ENCODE data around the gene ZNF496. TPM values are rescaled to one million over a fixed set of nuclear protein-coding genes. Genes with fewer than 3 reads are reported as not detected.
"Not testable (repeated sequence)": the region's sequence is repeated elsewhere in the genome, so short reads cannot be mapped to it uniquely, and the experiment has no call there.

The ZNF496 gene
- polyA plus RNA-seq, 10 donors = 22.7 to 30.9 (median 27.4) TPM

DNA sequence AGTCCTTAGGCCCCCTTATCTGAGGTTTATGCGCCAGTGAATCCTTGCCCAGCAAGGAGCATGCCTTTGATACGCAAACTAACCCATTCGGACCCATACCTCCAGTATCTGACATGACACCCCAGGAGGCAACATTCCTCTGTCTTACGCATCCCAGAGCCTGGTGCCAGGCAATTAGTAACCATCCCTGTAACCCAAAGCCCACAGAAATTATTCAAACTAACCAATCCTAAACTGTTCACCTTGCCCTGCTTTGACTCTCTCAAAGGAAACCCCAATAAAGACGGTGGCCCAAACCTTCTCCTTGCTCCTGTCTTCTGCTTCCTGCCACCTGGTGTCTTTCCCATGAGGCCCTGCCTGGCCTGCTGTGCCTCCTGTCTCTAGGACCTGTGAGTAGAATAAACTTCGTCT, 36.4 kb downstream of the ZNF496 start:
- no peak for DNase-seq

DNA sequence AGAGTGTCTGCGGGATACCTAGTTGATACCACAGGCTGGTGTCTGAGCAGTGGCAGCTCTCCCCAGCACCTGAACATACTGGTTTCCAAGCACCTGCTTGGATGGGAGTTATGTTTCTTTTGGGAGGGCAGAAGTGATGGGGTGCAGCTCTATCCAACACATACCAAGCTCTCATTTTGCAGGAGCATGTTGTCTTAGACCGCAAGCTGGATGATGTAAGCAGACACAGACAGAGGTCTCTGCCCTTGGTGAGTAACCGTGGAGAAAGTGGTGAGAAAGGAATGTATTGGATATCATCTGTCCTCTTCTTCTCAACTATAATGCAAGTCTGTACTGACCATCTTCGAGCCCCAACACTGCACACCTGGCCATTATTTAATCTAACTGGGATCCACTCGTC, 37.4 kb downstream of the ZNF496 start:
- DNase-seq = no peak

DNA sequence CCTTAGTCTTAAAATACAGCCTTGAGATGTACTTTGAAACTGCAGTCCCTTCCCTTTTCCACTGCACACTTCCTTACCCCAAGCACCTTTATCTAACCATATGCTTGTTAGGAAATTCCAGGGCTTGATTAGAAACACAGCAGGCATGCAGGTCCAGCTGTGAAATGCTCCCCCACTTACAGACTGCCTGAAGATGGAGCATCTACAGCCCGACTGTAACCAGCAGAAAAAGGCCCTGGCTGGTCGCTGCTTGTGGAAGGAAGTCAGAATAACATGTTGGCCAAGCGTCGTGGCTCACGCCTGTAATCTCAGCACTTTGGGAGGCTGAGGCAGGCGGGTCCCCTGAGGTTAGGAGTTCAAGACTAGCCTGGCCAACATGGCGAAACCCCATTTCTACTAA, 38.6 kb downstream of the ZNF496 start:
- DNase-seq = no peak

DNA sequence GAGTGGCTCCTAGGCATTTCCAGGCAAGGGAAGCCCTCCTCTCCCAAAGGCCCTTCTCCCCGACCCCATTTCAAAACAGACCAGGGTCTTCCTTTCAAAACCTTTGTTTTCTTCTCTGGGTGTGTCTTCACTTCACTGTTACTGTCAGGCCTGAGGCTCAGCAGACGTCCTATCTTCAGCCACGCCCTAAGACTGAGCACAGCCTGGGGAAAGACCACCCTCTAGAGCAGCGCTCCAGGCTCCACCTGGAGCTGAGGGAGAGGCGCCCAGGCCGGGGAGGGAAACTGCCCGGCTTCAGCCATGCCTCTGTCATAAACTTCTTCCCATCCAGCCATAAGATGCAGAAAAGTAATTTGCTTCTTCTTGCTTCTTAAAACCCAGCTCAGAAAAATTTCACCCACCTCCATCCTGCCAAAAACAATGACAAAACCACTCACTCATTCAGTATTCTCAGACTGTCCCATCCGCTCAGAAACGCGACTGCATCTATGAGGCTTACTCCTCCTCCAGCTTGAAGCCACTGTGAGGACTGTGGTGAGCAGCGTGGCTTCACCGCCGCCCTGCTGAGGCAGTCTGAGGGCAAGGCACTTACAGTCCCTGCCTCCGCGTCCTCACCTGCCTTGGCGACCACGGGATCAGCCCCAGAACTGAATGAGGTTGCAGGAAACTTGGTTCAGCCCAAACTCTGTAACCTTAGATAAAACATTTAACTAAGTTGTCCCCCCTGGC, 39.7 kb downstream of the ZNF496 start:
- DNase-seq = no peak

DNA sequence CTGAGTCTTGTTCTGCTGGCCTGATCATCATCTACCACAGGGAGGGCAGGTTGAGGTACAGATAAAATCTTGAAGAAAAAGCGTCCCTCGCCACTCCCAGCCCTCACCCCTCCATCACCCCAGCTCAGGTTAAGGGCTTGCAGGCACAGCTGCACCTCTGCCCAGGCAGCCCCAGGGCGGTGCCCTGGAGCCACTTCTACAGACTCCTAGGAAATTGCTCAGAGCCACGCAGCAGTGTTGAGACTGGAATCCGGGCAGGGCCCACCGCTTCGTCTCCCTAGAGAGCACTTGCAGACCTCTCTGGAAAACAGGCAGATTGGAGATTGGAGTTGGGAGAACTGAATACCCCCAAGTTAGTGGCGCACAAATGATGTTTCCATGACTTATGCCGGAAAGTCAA, 40.5 kb downstream of the ZNF496 start:
- DNase-seq = no peak

GRCh38 chr1:247290576-247290975, 41.1 kb downstream of the ZNF496 start:
- DNase-seq = no peak

DNA sequence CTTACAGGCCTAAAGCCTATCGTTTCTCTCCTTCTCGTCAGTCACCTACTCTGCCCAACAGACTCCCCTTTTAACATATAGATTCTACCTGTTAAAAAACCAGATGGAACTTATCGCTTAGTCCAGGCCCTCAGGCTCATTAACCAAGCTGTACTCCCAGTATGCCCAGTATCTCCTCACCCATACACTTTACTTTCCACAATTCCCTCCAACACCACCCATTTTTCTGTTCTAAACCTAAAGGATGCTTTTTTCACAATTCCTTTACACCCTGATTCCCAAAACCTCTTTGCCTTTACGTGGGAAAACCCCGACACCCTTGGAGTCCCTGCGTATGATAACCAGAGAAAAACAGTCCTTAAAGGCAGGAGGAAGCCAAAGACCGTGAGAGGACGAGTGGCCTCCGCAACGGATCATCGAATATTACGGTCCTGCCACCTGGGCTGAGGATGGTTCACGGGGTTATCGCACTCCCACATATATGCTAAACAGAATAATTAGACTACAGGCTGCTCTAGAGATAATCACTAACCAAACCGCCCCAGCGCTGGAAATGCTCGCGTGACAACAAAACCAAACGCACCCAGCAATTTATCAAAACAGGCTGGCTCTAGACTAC, 42.3 kb downstream of the ZNF496 start:
- not testable (repeated sequence) for DNase-seq

DNA sequence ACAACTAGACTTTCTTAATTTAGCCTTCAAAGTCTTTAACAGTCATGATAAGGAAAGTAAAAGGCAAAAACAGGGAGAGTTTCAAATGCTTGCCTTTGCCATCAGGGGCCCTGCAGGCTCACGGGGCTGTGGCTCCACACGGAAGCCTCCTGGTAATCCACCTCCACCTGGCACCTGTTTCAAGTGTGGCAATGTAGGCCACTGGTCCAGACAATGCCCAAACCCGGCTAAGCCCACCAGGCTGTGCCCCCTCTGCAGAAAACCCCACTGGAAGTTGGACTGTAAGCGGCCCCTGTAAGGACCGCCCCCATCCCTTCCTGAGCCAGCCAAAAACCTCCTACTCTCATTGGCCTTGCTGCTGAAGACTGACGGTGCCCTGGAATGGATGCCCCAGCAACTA, 43.3 kb downstream of the ZNF496 start:
- DNase-seq = no peak

- no peak for DNase-seq
Observed at GRCh38 chr1:247287460-247287859, 44.2 kb downstream of the ZNF496 start.

DNA sequence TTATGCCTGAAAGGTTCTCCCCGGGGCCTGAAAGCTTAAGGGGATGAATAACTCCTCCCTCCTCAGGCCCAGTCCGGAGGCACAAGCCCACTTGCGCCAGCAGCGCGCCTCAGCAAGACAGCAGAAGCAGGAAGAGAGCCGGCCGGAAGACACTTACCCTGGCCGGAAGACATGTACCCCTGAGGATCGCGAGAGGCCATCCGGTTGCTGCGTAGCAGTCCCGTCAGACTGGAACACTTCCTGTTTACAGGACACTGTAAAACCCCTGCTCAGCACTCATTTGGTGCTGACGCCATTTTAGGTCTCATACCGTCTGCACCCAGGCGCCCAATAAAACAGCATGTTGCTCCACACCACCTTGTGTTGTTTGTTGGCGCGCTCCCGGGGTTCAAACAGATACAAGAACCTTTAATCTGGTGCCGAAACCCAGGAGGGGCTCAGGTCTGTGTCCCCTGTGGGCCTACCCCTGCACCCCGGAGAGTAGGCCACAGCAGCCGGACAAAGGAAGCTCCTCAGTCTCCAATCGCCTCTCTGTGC, 45.5 kb downstream of the ZNF496 start:
- no peak for DNase-seq

GRCh38 chr1:247281001-247281574, 50.6 kb downstream of the ZNF496 start:
- no peak for DNase-seq

GRCh38 chr1:247277191-247277590, 54.5 kb downstream of the ZNF496 start:
- no peak for DNase-seq

- peak in 1 of 3 donors; percentile 26 for DNase-seq
Observed at GRCh38 chr1:247274605-247275256, 56.9 kb downstream of the ZNF496 start.

DNA sequence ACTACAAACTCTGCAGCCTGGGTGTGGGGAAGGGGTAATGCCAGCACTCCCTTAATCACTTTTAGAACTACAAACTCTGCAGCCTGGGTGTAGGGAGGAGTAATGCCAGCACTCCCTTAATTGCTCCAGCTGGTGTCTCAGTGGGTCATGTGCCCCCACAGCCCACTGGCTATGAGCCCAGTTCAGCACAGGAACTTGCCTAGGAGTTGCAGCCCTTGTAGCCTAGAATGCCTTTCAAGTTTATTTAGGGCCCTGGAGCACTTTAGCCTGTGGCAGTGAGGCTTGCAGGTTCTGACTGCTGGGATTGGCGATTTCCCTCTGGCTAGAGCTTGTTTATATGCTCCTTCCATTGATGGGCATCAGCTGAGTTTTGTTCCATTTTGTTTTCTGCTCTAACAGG, 58.7 kb downstream of the ZNF496 start:
- DNase-seq = peak; percentile 29 to 51 (median 43)

GRCh38 chr1:247270003-247270402, 61.7 kb downstream of the ZNF496 start:
- DNase-seq = no peak

- DNase-seq = no peak
Observed at GRCh38 chr1:247269133-247269532, 62.5 kb downstream of the ZNF496 start.

GRCh38 chr1:247268390-247269045, 63.1 kb downstream of the ZNF496 start:
- no peak for DNase-seq

GRCh38 chr1:247266053-247266452, 65.6 kb downstream of the ZNF496 start:
- no peak for DNase-seq

GRCh38 chr1:247255772-247256171, 75.9 kb downstream of the ZNF496 start, which contains the start of gene VN1R5:
Gene VN1R5 (plus strand): TSS chr1:247256072.
- DNase-seq = not testable (repeated sequence)

DNA sequence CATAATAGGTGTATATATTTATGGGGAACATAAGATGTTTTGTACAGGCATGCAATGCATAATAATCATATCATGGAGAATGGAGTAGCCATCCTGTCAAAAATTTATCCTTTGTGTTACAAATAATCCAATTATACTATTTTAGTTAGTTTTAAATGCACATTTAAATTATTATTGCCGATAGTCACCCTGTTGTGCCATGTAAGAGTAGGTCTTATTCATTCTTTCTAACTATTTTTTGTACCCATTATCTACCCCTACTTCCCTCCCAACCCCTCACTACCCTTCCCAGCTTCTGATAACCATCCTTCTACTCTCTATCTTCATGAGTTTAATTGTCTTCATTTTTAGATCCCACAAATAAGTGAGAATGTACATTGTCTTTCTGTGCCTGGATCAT, 84.1 kb downstream of the ZNF496 start:
- DNase-seq = no peak

All from muscle of back (tissue), 11 donors.